ENCODE measurements around the gene CFAP410.
"Not testable (repeated sequence)": the region's sequence is repeated elsewhere in the genome, so short reads cannot be mapped to it uniquely, and the experiment has no call there.

The CFAP410 gene

DNA sequence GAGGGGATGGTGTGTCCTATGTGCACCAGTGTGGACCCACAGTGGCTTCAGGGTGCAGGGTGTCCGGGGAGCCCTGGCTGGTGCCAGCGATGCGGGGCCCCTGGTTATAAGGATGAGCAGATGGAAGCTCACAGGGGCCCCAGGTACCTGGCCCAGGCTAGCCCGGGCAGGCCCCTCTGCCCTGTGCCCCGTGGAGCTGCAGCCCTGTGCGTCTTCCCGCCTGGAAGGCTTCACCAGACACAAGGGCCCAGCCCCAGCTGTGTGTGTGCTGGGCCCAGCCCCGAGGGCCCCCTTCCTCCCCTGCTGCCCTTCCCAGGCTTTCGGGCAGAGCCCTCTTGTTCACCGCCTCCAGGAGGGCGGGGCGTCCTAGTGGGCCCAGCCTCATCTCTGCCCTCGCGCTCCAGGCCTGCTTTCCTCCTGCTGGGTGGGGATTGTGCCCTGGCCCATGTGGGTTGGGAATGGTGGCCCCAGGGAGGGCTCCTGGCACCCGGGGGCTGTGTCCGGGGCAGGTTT is 23.4 kb downstream of the CFAP410 start:
- no peak for FAIRE-seq

DNA sequence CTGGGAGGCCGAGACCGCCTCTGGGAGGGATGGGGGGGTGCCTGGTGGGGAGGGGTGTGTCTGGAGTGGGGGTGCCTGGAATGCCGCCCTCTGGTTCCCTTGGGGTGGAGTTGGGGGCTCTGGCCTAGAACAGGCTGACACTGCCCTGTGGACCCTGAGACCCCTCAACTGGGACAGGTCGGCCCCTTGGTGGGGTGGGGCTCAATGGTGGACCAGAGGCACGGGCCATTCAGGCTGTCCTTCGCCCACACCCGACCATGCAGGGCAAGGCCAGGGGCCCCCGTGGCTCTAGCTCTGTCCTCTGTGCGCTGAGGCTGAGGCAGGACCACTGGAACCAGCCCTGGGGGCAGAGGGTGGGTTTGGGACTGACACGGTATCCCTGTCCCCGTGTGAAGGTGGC is 24.6 kb downstream of the CFAP410 start:
- no peak for FAIRE-seq

DNA sequence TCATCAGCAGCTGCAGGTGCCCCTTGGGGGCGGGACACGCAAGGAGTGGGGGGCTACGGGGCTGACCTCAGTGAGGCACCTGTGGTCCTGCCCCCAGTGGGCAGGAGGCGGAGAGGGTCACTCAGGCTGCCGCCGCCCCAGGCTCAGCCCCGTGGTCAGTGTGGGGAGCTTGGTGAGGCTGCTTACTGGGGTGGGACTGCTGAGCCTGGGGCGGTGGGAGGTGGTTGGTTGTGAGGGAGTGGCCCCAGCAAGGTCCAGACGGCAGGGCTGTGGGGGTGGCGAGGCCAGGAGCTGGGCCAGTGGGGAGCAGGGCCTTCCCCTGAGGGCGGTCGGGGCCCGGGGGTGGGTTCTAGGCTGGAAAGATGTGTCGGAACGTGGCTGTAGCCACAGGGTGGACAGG is 25.1 kb downstream of the CFAP410 start:
- no peak for FAIRE-seq

DNA sequence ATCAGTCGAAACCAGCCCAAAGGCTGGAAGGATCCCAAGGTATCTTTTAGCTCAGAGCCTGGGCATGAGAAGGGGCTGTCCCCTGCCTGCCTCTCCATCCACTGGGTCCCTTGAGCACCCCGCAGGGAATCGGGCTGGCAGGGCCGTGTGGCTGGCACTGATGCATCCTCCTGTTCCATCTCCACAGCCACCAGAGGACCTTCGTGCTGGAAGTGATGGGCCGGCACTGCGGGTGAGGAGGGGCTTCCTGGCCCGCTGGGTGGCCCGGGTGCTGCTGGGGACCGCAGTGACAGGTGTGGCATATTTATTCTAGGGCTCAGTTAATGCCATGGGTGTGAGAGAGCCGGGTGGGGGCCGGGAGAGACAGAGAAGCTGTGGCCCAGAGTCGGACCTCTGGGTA is 25.7 kb downstream of the CFAP410 start:
- FAIRE-seq, result no peak

DNA sequence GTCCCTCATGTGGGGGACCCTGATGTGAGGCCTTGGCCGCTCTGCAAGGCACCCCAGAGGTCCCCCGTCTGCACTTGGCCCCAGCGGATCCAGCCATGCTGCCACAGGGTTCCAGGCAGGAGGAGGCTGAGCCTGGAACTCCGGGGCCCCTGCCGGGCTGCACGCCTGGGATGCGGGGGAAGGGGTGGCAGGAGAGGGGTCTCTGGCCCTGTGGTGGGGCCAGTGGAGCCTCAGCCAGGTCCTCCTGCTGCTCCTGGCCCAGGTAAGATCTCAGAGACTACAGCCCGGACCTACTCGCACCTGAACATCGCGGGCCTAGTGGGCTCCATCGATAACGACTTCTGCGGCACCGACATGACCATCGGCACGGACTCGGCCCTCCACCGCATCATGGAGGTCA is 26.5 kb downstream of the CFAP410 start:
- FAIRE-seq, result no peak

DNA sequence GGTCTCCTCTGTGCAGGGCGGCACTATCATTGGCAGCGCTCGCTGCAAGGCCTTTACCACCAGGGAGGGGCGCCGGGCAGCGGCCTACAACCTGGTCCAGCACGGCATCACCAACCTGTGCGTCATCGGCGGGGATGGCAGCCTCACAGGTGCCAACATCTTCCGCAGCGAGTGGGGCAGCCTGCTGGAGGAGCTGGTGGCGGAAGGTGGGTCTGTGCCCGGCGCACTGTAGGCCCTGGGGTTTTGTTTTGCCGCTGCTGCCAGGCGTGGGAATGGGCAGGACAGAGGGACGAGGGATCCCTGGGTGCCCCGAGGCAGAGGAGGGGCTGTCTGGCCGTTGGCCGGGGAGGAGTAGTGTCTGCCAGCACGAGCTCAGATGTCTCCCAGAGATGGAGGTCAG is 27.1 kb downstream of the CFAP410 start:
- FAIRE-seq, result no peak

DNA sequence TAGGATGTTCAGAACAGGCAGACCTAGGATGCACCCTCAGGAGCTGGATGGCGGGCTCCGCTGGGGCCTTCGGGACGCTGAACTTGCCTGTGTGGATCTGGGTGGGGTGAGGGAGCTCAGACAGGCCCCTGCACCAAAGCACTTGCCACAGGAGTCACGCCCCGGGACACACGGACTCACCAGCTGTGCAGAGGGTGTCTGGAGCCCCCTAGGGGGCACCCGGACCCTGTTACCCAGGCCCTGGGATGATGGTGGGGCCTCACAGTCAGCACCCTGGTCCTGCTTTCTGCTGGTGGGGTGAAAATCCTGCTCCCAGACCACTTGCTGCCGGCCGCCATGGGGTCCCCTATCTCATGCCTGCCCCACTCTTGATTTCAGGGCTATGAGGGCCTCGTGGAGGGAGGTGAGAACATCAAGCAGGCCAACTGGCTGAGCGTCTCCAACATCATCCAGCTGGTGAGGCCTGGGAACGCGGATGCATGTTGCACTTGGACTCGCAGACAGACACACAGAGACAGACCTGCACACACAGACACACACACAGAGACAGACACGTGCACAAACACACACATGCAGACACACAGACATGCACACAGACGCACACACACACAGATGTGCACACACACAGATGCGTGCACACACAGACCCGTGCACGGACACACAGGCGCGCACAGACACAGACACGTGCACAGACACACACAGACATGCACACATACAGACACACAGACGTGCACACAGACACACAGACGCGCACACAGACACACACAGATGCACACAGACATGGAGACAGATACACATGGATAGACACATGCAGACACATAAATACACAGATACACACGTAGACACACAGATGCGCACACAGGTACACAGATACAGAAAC is 28.3 kb downstream of the CFAP410 start:
- no peak for FAIRE-seq

DNA sequence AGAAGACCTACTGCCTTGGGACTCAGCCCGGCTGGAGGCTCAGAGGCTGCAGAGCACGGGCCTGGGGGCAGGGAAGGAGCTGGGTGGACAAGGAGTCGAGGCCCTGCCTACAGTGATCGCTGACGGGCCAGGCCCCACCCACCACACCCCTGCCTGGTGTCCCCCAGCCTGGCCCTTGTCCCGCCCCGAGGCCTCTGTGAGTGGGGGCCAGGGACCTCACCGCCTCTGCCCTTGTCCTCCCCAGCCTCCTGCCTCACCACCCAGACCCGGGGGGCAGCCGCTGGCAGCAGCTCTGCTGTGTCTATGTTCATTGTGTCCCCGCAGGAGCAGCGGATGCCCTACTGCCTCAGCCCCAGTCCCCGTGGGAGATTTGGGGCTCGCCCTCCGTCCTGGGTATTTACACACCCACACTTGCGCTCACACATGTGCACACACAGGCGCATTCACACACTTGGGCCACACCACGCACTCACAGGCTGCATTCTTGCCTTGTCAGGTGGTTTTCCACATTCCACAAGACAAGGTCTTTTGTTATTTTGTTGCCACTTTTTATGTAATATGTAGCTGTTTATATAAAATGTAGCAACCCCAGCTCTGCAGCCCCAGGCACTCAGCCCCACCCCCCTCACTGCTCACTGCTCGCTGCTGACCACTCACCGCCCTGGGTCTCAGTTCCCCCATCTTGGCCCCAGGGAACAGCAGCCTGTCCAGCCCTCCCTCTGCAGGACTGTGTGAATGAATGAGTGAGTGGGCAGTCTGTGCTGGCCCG is 32.1 kb downstream of the CFAP410 start:
- FAIRE-seq, result no peak

DNA sequence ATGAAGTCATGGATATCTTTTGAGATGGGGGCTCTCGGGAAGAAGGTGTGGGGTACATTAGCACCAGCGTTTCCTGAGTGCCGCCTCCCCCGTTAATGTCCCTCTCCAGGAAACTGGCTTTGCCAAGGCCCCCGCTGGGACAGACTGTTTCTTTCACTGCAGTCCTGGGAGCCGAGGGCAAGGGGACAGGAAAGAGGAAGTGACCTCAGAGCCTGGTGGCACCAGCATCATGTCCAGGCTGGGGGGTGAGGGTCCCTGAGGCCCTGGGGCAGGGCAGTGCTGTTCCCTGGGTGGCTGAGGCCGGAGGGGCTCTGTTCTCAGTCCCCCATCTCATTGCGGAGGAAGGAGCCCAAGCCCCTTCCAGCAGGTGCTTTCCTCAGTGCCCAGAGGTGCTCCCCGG is 33.5 kb downstream of the CFAP410 start:
- FAIRE-seq, result no peak

DNA sequence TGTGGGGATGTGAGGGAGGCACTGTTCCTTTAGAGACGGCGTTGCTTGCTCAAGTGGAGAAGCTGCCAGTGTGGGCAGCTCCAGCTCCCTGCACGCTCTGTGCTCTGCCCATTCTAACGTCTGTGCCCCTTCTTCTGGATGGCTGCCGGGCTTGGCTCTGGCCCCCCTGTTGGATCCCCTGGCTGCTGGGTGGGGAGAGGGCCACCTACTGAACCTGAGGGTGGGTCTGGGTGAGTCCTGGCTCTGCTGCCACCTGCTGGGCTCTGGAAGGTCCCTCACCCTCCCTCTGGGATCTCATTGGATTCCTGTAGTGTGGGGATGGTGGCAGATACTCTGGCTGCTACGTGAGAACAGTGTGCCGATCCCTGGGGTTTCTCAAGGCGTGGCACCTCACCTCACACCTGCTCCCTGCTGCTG is 34.3 kb downstream of the CFAP410 start:
- FAIRE-seq, result no peak

DNA sequence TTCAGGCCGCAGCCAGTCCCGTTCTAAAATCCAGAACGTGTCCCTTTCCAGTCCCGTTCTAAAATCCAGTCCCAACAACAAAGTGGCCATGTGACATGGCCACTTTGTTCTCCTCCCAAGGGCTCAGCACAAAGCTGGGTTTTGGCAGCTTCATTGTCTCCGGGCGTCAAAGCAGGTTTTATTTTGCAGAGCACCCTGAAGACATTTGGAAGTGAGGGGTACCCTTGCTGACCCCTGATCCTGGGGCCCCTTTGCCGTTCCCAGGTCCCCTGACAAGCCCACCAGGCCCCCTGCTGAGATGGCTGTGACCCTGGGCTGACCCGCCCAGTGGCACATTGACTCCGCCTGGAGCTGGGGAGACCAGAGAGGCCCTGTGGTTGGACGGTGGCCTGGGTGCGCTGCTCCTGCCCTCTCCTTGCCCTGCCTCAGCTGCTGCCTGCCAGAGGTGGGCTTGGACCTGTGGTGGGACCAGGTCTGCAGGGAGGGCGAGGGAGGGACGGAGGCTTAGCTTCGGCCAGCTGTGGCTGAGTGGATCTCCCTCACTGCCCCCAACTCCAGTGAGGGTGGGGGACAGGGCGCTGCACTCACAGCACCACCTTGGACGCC is 35.1 kb downstream of the CFAP410 start:
- FAIRE-seq, result no peak

DNA sequence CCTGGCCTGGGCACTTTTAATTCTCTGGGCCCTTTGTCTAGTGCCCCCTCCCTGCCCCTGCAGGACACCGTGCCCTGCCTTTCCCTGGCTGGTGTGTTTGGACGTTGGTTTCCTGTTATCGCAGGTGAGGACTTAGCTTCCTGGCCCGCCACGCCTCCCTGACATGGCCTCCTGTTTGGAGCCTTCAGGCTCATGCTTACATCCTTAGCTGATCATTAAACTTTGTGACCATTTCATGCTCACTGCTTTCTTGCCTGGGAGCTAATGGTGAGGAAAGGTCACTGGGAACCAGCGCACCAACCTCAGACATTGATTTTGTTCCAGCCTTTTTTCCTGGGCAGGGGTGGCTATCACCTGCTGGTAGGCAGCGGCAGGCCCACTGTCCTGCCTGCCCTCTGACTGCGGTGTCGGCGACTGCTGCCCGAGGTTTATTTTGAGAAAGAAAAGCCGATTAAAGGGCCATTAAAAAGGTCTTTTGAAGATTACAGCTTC is 35.7 kb downstream of the CFAP410 start:
- no peak for FAIRE-seq

DNA sequence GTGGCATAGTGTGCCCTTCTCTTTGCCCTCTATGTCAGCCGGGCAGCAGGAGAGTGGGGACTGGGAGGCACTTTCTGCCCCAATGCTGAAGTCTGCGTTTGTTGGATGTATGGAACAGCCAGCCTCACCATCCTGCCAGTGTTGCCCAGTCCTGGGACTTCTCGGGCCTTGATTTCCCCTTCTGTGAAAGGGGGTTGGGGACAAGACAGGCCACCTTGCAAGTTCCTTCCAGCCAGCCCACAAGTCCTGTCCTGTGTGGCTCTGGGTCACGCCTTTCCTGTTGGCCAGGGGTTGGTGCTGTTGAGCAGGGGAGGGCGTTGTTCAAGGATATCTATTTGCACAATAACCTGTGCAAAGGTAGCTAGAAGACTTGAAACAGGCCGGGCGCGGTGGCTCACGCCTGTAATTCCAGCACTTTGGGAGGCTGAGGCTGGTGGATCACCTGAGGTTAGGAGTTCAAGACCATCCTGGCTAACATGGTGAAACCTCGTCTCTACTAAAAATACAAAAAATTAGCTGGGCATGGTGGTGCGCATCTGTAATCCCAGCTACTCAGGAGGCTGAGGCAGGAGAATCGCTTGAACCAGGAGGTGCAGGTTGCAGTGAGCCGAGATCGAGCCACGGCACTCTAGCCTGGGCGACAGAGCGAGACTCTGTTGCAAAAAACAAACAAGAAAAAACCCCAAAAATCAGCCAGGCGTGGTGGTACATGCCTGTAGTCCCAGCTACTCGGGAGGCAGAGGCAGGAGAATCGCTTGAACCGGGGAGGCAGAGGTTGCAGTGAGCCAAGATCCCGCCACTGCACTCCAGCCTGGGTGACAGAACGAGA is 36.4 kb downstream of the CFAP410 start:
- FAIRE-seq, result not testable (repeated sequence)

DNA sequence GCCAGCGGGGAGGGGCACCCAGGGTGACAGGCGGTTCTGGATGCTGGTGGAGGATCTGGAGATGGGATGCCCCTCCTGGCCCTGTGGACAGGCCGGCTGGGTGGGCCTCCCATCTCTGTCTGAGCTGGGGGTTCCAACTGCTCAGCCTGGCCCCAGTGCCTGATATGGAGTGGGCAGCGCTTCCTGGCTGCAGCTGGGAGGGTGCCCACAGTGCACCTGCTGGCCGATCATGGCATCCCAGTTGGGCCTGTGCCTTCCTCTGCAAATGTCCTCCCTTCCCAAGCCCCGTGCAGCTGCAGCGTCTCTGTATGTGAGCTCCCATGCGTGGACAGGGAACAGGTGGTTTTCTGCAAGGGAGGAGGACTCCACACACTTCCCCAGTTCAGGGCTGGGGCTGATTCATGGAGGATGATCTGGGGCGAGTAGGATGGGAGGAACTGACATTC is 37.2 kb downstream of the CFAP410 start:
- no peak for FAIRE-seq

DNA sequence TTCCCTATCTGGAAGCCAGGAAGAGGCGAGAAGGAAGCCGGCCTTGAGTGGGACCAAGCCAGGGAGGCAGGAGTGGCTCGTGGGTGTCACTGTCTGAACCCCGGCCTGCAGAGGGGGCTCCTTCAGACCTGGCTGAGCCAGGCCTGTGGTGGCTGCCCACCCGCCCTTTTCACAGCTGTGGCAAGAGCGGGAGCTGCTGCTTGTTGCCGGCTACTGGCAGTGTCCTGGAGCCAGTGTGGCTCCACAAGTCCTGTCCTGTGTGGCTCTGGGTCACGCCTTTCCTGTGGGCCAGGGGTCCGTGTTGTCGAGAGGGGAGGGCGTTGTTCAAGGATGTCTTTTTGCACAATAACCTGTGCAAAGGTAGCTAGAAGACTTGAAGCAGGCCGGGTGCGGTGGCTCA is 38.0 kb downstream of the CFAP410 start:
- FAIRE-seq, result no peak

DNA sequence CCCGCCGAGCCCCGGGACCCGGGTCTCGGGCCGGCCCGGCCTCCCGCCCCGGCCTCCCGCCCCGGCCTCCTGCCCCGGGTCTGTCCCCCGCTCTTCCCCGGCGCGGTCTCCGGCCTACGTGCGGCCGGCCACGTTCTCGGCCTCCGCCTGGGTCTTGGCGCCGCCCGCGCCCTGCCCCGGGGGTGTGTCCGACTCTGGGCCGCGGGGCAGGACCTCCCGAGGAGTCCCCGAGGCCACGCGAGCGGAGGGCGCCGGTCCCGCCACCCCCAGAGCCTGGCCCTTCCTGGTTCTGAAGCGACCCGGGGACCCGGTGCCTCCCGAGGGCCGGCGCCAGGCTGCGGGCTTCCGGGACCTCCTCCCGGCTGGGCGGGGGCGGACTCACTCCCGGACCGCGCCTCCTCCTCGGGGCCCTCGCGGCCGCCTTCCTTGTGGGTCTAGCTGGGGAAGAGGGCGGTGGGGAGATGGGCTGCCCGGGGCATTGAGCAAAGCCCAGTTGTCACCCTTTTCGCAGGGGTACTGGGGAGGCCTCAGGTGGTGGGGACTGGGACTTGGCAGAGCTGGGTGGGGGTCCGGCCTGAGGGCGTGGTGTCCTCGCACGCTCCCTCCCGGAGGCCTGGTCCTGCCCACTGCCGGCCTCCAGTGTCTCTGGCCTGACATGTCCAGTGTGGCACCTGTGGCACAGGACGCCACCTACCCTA is 38.8 kb downstream of the CFAP410 start:
- no peak for FAIRE-seq

DNA sequence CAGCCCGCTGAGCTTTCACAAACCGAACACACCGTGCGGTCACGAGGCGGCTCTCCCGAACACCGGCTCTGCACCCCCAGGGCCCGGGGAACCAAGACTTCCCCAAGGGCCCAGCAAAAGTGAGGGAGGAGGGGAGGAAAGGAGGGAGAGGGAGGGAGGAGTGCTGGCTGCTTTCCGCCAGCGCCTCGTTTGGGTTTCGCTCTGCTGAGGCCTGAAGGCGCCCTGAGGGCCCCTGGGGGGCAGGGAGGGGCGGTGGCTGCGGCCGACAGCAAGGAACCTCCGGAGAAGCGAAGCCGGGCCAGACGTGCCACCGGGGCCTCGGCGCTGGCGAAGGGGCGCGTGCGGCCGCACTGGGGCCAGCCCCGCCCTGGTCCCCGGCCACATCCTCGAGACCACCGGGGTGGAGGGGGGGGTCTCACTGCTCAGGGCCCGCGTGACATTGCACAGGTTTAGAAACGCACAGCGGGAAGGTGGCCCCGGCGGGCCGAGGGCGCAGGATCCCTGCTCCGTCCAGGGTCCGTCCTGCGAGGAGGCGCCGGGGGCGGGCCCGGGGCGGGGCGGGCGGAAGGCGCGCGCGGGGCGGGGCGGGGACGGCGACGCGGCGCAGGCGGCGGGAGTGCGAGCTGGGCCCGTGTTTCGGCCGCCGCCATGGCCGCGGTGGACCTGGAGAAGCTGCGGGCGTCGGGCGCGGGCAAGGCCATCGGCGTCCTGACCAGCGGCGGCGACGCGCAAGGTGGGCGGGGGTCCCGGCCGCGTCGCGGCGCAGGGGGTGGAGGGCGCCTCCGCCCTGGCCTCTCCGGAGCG is 39.5 kb downstream of the CFAP410 start, which contains the start of gene PFKL:
Gene PFKL, plus strand, starts transcription at position 596 of the 804 bp plus-strand sequence. Its CDS starts 53 bp downstream, at position 649.
- FAIRE-seq, result no peak

DNA sequence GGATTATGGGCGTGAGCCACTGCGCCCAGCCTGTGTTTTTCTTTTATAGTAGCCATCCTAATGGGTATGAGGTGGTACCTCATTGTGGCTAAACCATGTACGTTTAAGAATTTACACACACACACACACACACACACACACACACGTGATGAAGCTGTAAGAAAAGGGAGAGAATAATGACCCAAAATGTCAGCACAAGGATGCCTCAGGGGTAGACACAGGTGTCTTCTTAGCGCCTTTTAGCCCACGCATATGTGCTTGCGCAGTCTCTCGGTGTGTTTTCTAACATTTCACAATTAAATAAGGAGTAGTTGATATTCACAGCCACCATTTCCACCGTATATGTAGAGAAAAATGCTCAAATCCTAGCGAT is 40.1 kb downstream of the CFAP410 start:
- no peak for FAIRE-seq

DNA sequence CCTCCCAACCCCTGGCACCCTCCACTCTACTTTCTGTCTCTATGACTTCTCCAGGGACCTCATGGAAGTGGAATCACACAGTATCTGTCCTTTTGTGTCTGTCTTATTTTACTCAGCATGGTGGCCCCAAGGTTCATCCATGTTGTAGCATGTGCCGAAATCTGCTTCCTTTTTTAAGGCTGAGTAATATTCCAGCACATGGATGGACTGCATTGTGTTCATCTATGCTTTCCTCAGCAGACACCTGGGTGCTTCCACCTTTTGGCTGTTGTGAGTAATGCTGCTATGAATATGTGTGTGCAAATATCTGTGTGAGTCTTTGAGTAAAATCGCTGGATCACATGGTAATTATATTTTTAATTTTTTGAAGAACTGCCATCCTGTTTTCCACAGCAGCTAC is 40.9 kb downstream of the CFAP410 start:
- FAIRE-seq, result no peak

DNA sequence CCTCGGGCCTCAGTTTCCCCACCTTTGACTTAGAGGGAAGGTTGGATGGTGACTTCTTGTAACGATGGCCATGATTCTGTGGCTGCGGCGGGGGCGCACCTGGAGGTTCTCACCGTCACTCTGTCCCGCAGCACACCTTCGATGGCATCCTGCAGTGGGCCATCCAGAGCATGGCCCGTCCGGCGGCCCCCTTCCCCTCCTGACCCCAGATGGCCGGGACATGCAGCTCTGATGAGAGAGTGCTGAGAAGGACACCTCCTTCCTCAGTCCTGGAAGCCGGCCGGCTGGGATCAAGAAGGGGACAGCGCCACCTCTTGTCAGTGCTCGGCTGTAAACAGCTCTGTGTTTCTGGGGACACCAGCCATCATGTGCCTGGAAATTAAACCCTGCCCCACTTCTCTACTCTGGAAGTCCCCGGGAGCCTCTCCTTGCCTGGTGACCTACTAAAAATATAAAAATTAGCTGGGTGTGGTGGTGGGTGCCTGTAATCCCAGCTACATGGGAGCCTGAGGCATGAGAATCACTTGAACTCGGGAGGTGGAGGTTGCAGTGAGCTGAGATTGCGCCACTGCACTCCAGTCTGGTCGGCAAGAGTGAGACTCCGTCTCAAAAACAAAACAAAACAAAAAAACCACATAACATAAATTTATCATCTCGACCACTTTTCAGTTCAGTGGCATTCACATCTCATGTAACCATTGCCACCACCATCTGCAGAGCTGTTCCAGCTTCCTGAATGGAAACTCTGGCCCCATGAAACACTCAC is 41.5 kb downstream of the CFAP410 start:
- no peak for FAIRE-seq
